GM18870 (cell line): ENCODE results near the gene FAM81B.
"Not testable (repeated sequence)": the region's sequence is repeated elsewhere in the genome, so short reads cannot be mapped to it uniquely, and the experiment has no call there.

ENCODE experiments used
- ATAC-seq: cut with Tn5 transposase; IDR thresholded peaks from one replicate; pipeline ENCODE4 v1.9.1; 2021; ENCODE audit warnings: moderate library complexity; ENCODE audit not compliant: unreplicated experiment

Gene FAM81B, protein sequence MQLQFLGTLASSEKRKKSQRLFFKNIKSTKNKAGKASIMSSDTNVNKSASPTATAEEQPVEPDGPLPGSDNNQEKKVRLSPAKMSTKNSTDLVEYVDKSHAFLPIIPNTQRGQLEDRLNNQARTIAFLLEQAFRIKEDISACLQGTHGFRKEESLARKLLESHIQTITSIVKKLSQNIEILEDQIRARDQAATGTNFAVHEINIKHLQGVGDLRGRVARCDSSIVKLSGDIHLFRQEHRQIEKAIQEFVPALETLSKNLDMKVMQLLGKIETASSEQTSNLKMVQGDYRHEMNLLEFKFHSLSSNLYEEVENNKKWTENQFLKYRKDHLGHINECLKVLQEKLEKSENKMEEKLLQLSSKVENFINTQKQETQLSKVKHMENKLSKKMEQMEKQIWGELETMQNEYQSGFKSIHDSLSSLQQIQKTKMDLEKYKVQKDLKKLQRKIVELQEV

DNA sequence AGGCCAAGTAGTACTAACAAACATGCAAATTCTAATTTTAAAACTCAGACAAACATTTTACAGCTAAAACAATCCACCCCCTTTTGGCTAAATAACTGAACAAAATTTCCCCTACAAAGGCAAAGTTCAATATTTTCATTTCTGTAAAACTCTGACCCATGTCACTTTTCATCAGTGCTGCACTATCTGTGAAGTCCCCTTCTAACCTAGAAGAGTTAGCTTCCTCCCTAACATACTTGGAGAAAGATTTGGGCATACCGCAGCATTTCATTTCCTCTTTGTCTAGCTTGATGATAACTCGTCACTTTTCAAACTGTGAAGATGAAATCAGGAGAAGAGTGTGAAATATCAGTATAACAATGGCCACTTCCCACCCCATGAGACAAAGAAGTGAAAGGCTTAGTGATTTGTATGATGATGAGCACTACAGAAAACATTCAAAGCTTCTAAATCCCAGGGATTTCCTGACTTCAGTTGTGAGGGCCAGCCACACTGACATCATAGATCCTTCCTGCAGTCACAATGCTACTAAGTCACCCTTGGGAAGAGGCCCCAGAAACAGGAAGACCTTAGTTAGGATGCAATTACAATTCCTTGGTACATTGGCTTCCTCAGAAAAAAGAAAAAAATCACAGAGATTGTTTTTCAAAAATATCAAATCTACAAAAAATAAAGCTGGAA lies at the start of gene FAM81B:
Gene FAM81B (plus strand): TSS at position 555 of the 681 bp plus-strand sequence. CDS start 24 bp downstream, at position 579.
- no peak for ATAC-seq

DNA sequence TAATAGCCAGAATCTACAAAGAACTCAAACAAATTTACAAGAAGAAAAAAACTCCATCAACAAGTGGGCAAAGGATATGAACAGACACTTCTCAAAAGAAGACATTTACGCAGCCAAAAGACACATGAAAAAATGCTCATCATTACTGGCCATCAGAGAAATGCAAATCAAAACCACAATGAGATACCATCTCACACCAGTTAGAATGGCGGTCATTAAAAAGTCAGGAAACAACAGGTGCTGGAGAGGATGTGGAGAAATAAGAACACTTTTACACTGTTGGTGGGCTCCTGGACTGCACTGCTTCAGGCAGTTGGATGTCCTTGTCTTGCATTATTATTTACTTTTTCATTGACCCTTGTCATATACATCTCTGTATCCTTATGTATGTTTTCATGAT lies 49.7 kb upstream of the FAM81B start:
- not testable (repeated sequence) for ATAC-seq

DNA sequence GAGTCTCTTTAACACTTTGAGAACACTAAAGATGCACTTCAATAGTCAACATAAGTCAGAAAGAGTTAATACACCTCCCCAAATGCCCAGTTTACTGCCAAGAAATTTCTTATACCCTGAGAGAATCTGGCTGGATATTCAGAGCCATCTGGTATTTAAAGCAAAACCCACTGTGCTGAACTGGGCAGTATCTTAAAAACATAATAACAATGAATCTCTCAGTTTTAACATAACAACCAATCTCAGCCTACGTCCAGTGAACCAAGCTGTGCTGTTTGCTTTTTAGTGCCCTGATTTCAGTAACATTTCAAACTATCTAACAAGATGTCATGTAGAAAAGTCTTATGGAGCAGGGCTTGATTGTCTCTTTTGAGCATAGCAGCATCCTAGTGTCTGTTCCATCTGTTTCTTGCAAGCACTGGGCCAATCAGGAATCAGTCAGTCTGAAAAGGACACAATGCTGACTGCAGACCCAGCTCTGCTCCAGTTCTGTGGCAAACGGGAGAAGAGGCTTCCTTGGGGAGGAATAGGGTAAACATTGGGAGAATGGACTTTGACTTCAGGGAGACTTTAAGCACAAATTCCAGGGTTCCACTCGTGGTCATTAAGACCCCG lies 43.6 kb upstream of the FAM81B start:
- no peak for ATAC-seq

DNA sequence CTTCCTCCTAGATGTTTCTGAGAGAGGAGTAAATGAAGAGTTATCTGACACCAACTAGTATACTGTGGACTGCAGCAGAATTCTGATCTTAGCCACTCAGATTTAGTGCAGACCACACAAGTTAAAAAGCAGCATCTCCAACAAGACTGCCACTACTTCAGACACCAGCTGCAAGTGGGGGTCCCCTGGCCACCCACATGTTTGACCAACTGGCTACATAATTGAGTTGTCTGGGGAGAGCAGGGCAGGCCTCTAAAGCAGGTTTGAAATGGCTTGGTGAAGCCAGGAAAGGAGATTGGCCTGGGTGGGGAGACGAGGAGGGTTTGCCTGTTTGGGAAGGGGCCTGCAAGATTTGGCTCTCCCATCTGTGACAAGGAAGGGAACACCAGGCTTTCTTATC lies 40.5 kb upstream of the FAM81B start:
- ATAC-seq = no peak

DNA sequence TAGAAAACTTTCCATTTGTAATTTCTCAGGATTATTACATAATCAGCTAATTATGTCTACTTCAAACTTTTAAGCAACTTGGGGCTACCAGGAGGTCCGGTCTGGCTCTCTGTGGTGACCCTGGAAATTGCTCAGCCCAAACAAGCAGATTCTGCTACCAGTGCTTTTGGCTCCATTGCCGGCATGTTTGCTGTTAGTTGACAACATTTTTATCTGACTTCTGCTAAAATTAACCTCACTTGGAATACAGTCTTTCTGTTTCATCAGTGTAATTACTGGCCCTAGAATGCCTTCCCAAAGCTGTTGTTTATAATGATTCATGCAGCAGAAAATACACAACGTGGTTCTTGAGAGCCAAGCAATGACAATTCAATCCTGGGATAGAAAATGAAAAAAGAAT lies 38.5 kb upstream of the FAM81B start:
- ATAC-seq = no peak

DNA sequence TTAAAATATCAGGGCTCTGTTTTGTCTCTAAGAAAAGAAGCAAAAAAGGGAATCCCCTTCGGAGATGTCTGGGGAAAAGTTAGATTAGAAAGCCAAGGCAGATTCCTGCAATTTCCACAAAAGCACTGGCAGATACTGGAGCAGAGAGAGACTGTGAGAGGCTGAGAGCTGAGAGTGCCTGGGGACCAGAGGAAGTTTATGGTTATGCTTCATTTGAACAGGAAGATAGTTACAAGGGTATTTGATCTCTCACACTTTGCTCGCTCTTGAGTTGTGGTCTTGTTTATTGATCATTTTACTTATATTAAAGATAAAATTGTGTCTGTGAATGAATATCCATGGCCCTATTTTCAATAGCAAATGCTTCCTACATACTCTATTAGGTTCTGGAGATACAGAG lies 32.8 kb upstream of the FAM81B start:
- no peak for ATAC-seq

DNA sequence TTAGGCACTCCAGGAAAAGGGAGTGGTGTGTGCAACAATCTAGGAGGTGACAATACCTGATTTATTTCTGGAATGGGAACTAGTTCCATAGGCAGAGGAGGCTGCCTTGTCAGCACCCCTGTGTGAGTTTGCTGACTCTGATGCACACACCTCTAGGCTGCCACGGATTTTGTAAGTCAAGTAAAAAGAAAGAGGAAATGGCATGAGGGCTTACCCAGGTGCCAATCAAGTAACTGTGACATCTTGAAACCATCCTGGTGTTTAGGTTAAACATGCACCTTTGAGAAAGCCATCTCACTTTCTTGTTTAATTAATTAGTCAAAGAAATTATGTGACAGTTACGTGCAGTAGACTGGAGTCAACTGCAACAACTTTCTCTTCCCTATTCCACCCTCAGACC lies 32.3 kb upstream of the FAM81B start:
- ATAC-seq = no peak

DNA sequence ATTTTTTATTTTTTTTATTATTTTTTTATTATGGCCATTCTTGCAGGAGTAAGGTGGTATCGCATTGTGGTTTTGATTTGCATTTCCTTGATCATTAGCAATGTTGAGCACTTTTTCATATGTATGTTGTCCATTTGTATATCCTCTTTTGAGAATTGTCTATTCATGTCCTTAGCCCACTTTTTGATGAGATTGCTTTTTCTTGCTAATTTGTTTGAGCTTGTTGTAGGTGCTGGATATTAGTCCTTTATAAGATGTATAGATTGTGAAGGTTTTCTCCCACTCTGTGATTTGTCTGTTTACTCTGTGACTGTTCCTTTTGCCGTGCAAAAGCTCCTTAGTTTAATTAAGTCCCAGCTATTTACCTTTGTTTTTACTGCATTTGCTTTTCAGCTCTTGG lies 30.5 kb upstream of the FAM81B start:
- not testable (repeated sequence) for ATAC-seq

DNA sequence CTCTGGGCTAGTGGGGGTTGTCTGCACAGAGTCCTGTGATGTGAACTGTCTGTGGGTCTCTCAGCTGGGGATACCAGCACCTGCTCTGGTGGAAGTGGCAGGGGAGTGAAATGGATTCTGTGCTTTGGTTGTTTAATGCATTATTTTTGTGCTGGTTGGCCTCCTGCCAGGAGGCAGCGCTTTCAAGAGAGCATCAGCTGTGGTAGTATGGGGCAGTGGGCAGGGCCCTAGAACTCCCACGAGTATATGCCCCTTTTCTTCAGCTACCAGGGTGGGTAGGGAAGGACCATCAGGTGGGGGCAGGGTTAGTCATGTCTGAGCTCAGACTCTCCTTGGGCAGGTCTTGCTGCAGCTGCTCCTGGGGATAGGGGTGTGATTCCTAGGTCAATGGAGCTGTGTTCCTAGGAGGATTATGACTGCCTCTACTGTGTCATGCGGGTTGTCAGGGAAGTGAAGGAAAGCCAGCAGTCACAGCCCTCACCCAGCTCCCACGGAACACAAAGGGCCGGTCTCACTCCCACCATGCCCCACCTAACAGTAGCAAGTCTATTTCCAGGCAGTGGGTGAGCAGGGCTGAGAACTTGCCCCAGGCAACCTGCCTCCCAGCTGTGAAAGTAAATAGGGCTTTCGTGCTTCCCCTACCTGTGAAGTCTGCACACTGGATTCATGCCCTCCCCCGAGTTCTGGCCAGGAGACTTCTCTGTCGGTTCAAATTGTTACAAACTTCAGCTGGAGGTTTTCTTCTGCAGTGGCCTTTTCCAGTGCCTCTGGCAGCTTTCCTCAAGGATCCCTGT lies 25.7 kb upstream of the FAM81B start:
- no peak for ATAC-seq

DNA sequence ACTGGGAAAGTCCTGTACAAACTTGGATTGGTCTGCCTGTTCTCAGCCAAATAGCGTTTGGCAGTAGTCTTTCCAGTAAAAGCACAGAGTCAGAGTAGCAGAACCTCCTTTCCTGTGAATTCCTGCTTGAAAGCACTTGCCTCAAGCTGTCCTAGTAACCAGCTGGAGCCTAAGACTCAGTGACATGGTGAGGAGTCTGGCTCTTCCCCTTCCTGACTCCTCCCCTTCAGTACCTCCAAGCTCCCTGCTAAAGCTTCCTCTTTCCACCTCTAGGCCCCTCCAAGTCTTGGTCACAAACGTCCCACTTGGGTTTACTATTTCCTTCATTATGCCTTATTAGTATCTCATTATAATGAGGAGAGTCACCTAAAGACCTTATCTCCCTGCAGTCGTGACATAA lies 21.4 kb upstream of the FAM81B start:
- ATAC-seq = no peak

DNA sequence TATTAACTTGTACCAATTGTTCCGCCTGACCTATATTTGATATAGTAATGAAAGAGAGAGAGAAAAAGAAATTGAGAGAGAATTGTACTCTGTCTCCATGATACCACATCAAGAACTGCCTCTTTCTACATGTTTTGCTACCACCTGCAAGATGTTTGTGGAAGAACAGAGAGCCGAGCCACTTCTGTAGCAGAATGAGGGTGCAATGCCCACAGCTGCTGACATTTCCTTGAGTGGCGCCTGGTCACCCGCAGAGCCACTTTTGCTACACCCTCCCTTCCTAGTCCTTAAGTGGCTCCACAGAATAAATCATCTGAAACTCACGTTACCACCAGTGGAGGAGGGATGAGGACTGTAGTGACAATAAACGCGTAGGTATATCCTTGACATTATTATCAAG lies 17.1 kb upstream of the FAM81B start:
- no peak for ATAC-seq

DNA sequence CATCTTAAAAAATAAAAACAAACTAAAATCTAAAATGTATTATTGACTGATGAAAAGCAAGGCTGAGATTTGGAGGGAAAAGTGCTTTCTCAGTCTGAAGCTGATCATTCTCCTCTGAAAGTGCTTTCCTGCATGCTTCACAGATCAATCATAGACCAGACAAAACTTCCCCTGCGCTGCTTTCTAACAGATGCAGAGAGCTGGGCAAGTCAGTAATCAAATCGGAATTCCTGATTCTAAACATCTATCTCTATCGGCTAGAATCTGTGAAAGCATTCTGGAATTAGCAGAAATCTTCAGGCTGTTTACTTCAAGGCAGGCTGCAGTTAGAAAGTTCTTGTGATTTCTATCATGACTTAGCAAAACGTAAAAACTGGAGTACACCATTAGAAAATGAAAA lies 15.6 kb upstream of the FAM81B start:
- ATAC-seq = no peak

DNA sequence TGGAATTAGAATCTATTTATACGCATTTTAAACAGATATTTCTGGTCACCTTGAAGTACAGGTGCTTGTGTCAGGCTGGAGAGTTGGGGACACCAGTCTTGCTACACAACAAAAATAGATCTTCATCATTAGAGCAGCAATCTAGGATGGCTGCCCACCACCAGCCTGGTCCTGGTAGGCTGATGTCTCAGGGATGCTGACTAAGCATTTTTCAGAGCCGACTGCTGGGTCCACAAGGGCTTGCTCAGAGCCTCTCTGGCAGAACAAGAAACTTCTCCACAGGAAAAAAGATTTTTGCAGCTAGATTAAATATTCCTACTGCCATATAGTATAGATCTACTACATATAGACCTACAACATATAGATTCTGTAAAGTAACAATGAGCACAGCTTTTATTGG lies 12.0 kb upstream of the FAM81B start:
- ATAC-seq = no peak

DNA sequence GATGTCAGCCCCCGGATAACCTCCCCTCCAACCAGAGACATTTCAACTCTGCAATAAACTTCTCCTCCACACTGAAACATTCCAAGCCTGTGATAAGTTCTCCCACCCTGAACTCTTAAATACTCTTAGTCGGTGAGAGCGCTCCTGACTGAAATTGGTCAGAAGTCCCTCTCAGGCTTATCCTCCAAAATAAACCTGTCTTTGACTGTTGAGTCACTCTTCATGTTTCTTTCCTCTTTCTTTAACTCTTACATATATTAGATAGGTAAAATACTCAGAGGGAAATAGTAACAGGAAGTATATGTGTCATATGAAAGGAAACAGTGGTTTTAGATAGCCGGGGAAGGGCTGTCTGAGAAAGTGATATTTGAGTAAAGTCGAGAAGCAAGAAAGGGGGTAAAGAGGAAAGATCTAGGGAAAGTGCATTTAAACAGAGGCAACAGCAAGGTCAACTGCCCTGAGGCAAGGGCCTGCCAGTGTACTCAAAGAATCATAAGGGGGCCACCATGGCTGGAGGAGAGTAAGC lies 11.0 kb upstream of the FAM81B start:
- no peak for ATAC-seq

DNA sequence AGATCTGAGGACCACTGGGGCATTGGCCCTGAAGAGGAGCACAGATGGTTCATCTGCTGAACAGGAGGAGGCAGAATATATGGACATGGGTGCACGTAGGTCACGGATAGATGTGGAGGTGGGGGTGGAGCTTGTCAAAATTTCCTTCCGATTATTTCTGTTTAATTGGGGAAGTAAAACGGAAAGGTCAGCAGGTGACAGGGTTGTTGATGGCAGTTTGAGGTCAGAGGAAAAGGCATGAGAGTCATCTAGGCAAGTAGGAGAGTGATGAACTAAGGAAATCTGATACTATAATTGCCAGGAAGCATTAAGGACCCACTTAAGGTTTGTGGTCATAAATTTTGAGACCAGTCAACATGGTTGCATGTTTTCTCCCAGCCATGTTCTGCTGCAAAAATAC lies 8.4 kb upstream of the FAM81B start:
- ATAC-seq = no peak

DNA sequence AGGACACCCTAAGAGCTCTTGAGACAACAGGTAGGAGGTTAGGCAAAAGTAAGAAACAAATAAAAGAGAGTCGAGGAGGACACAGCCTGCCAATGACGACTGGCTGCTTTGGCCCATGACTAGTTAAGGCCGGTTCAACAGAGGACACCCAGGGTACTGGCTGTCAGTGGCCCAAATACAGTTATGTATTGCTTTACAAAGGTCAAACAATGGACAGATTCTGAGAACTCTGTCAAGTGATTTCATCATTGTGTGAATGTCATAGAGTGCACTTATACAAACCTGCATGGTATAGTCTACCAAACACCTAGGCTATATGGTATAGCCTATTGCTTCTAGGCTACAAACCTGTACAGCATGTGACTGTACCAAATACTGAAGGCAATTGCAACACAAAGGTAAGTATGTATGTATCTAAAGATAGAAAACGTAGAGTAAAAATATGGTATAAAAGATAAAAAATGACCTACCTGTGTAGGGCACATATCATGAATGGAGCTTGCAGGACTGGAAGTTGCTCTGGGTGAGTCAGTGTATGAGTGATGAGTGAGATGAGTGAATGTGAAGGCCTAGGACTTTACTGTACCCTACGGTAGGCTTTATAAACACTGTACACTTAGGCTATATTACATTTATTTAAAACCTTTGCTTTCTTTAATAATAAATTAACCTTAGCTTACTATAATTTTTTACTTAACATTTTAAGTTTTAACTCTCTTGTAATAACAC lies 6.5 kb upstream of the FAM81B start:
- no peak for ATAC-seq

DNA sequence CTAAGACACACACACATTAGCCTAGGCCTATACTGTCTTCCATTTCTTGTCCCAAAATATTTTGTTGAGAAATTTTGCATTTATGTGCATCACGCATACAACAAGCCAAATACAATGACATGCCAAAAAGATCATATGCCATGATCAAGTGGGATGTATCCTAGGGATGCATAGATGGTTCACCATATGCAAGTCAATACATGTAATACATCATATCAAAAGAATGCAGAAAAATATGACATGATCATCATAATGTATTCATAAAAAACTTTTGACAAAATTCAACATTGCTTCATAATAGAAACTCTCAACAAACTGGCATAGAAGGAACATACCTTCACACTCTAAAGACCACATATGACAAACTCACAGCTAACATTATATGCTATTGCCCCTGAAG lies 5.8 kb upstream of the FAM81B start:
- ATAC-seq = no peak

DNA sequence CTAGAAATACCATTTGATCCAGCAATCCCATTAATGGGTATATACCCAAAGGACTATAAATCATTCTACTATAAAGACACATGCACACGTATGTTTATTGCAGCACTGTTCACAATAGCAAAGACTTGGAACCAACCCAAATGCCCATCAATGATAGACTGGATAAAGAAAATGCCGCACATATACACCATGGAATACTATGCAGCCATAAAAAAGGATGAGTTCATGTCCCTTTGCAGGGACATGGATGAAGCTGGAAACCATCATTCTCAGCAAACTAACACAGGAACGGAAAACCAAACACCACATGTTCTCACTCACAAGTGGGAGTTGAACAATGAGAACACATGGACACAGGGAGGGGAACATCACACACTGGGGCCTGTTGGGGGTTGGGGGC lies 799 bp downstream of the FAM81B start:
- not testable (repeated sequence) for ATAC-seq

DNA sequence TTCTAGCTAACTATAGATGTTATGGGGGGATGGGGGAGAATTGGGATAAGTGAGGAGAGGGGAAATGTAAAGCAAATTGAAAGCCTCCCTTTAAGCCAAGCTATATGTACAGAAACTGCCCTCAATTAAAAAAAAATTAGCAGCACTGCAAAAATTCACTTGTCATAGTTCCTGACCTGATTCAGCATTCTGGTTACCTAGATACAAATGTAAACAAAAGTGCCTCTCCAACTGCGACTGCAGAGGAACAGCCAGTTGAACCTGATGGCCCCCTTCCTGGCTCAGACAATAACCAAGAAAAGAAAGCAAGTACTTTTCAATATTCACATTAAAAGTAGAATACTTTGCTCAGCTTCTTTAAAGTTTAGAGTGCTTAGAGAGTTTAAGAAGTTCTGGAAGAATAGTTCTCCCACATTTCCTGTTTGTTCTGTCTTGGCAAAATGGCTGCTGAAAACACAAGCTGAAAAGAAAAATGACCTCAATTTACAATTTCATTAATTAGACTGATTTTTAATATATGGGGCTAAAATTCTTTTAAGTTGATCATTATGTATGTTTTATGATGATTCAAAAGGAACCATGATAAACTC lies 1.5 kb downstream of the FAM81B start:
- no peak for ATAC-seq

DNA sequence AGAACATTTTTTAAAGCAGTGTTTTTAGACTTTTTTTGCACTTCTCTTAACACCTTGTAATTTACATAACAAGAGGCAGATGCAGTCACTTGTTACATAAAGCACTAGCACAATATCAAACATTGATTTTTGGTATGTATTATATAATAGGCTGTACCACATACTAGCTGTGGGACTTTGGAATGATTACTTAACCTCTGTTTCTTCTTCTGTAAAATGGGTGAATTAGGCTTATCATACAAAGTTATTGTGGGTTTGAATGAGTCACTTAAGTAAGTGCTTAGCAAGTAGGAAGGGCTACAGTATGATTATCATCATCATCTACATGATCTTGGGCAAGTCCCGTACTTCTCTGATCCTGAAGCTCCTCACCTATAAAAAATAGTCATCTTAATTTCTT lies 2.1 kb downstream of the FAM81B start:
- no peak for ATAC-seq
